22Rv1 (cell line): ENCODE results near the gene SLC49A3.

Experiments used
- H3K27ac ChIP-seq: fragments of 450-650 bp; 2 replicates; pipeline ENCODE4 v1.5.1; 2017
- ZFX ChIP-seq: fragments of 450-650 bp; IDR thresholded peaks from 2 replicates; pipeline ENCODE4 v1.6.1; 2017; ENCODE audit warnings: antibody characterized with exemption, borderline replicate concordance
- TF ChIP-seq, protein P1 (sequence below): fragments of 450-650 bp; IDR thresholded peaks from 2 replicates; pipeline ENCODE4 v1.5.1; 2017; ENCODE audit warnings: mild to moderate bottlenecking

The SLC49A3 gene

DNA sequence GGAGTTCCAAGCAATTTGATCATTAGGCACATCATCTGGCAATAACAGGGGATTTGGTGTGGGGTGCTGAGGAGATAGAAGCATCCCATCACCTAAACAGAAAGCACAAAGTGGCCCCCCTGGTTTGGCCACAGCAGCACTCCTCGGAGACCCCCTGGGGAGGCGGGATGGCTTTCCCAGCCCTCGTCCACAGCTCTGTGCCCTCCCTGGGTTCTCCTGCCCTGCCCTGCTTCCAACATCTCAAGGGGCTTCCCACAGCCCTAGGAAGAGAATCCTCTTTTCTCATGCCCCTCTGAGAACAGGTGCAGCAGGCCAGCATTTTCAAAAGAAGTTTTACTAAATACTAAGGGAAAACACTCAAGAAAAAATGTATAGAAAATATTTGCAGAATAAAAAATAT lies 27.7 kb downstream of the SLC49A3 start:
- H3K27ac ChIP-seq, result no peak overlapping the region
- TF ChIP-seq, protein P1, sequence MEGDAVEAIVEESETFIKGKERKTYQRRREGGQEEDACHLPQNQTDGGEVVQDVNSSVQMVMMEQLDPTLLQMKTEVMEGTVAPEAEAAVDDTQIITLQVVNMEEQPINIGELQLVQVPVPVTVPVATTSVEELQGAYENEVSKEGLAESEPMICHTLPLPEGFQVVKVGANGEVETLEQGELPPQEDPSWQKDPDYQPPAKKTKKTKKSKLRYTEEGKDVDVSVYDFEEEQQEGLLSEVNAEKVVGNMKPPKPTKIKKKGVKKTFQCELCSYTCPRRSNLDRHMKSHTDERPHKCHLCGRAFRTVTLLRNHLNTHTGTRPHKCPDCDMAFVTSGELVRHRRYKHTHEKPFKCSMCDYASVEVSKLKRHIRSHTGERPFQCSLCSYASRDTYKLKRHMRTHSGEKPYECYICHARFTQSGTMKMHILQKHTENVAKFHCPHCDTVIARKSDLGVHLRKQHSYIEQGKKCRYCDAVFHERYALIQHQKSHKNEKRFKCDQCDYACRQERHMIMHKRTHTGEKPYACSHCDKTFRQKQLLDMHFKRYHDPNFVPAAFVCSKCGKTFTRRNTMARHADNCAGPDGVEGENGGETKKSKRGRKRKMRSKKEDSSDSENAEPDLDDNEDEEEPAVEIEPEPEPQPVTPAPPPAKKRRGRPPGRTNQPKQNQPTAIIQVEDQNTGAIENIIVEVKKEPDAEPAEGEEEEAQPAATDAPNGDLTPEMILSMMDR, result no peak
- no peak for TF ChIP-seq ZFX

DNA sequence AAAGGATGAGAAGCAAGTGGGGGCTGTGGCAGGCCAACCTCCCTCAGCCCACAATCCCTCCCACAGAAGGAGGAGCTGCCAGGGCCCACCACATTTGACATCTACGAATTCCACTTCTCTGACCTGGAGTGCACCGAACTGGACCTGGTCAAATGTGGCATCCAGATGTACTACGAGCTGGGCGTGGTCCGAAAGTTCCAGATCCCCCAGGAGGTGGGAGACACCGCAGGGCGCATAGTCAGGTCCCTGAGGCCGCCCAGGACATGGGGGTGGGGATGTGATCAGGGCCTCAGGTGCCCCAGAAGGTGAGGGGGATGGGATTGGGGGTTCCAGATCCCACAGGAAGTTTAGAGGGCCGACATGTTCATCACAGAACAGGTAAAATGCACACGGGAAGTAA lies 28.6 kb downstream of the SLC49A3 start:
- TF ChIP-seq, protein P1, result no peak
- TF ChIP-seq ZFX, result no peak
- H3K27ac ChIP-seq, result no peak overlapping the region

GRCh38 chr4:659851-660250 lies 29.1 kb downstream of the SLC49A3 start:
- TF ChIP-seq ZFX, result no peak
- TF ChIP-seq, protein P1, result no peak
- H3K27ac ChIP-seq, result no peak overlapping the region

GRCh38 chr4:658681-659667 lies 30.0 kb downstream of the SLC49A3 start:
- TF ChIP-seq, protein P1, result no peak
- no peak for TF ChIP-seq ZFX

GRCh38 chr4:657834-658667 lies 30.9 kb downstream of the SLC49A3 start:
- TF ChIP-seq, protein P1, result no peak
- no peak for TF ChIP-seq ZFX
- H3K27ac ChIP-seq, result no peak overlapping the region

More at GRCh38 chr4:658681-659667, 30.0 kb downstream of the SLC49A3 start:
- no peak overlapping the region for H3K27ac ChIP-seq

DNA sequence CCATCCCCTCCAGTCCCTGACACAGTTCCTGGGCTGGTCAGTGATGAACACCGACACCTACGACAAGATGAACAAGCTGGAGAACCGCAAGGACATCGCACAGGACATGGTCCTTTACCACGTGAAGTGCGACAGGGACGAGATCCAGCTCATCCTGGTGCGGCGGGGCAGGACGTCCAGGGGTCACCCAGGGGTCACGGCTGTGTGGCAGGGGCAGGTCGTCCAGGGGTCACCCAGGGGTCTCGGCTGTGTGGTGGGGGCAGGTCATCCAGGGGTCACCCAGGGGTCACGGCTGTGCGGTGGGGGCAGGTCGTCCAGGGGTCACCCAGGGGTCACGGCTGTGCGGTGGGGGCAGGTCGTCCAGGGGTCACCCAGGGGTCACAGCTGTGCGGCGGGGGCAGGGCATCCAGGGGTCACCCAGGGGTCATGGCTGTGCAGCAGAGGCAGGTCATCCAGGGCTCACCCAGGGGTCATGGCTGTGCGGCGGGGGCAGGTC lies 31.6 kb downstream of the SLC49A3 start:
- H3K27ac ChIP-seq, result no peak overlapping the region
- no peak for TF ChIP-seq ZFX
